ENCODE data around the gene R3HDM2. TPM values are rescaled to one million over a fixed set of nuclear protein-coding genes. Genes with fewer than 3 reads are reported as not detected.
A peak's percentile ranks its signal among the peaks of the same experiment; 100 is the strongest.

The R3HDM2 gene
- total RNA-seq, 1 experiment from 2014 or later, result 16.6 TPM

GRCh38 chr12:57230381-57231155 lies 200.3 kb downstream of the R3HDM2 start:
- DNase-seq (ENCODE audit: low read depth), result no peak

- peak; percentile 93 for DNase-seq (ENCODE audit: low read depth)
Measured at GRCh38 chr12:57229634-57230380, 201.0 kb downstream of the R3HDM2 start, which contains the start of gene SHMT2. TSS of gene SHMT2 (plus strand) at chr12:57229711. CDS start at chr12:57229779, 68 bp downstream.

GRCh38 chr12:57229046-57229633 lies 201.7 kb downstream of the R3HDM2 start:
- DNase-seq (ENCODE audit: low read depth), result no peak

DNA sequence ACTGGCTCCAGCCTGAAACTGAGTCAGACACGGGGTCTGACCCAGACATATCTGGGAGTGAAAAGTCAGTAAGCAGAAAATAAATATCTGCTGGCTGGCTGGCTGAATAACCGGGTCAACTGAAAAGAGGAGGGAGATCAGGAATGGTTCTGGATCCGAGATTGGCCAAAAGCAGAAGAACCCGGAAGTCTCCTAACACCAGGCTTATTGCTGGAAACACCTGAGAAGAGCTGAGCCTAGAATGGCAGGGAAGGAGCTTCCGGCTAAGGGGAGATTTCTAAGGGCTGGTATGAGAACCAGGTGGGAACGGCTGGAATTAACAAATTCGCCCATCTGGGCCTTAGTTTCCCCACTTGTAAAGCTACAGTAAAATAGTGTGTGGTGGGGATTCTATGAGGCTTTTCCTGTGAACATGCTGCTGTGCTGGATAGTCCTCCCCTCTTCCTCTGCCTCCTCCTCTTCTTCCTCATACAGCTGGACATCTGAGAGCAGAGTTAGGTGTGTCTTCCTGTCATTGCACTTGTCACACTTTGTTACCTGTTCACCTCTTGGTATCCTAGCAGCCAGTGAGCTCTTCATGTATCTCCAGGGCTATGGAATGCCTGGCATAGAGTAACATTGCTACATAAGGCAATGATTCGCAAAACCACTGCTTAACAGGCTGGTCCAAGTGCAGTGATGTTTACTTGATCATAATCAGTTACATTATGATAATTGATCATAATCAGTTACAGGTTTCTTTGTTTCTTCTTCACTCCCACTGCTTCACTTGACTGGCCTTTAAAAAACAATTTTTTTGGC lies 203.3 kb downstream of the R3HDM2 start:
- DNase-seq (ENCODE audit: low read depth), result no peak

DNA sequence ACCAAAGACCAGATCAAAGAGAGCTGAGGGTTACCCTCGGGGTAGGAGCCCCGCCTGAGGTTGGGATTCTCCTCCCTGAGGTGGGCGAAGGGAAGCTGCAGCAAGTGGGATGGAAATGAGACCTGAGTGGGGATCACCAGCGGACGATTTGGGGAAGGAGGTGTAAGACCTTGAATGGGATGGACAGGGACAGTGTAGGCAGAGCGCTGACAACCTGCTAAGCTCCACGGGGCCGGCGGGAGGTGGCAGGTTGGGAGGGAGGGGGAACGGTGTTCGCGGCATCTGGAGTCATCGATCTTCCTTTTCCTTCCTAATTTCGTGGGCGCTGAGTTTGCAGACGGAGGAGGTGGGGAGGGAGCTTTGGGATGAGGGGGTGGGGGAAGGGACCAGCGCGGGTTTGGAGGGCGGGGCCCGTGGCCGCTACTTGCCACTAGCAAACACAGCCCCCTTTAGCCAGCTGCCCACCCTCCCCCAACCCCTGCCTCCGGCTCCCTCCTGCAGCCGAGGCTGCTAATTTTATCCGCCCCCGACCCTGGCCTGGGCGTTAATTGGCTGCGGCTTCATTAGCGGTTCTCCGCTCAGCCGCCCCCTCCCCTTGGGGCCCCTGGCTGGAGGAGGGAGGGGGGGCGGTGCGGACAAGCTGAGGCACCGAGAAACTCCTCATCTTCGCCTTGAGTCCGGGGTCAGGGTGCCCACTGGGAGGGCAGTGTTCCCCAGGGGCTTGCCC lies 204.1 kb downstream of the R3HDM2 start:
- DNase-seq (ENCODE audit: low read depth), result no peak

DNA sequence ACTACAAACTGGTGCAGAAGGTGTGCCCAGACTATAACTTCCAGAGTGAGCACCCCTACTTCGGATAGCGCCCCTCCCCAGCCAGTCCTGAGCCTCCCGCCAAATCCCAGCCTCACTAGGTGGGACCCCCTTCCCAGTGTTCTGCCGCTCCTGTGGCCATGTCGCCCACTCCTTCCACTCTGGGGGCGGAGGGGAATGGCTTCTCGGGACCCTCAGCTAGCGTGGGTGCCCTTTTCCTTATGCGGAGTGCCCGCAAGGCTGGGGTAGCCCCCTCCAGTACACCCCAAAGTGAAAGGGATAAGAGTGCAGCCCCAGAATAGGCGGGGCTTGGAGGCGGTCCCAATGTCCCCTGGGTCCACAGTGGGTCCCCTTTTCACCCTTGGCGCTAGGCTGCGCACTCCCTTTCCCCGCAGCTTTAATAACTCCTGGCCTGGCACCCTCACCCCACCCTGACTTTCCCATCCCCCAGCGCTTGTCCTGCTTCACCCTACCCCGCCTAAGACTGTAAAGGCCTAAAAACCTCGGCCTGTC lies 205.1 kb downstream of the R3HDM2 start:
- no peak for DNase-seq (ENCODE audit: low read depth)

DNA sequence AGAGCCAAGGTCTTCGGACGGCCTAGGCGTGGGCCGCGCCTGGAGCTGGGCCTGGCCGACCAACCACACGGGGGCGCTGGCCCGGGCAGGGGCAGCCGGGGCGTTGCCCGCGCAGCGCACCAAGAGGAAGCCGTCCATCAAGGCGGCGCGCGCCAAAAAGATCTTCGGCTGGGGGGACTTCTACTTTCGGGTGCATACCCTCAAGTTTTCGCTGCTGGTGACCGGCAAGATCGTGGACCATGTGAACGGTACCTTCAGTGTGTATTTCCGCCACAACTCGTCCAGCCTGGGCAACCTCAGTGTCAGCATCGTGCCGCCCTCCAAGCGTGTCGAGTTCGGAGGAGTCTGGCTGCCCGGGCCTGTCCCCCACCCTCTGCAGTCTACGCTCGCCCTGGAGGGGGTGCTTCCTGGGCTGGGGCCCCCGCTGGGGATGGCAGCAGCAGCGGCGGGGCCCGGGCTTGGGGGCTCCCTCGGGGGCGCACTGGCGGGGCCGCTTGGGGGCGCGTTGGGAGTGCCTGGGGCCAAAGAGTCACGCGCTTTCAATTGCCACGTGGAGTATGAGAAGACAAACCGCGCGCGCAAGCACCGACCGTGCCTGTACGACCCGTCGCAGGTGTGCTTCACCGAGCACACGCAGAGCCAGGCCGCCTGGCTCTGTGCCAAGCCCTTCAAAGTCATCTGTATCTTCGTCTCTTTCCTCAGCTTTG lies 205.7 kb downstream of the R3HDM2 start:
- no peak for DNase-seq (ENCODE audit: low read depth)

DNA sequence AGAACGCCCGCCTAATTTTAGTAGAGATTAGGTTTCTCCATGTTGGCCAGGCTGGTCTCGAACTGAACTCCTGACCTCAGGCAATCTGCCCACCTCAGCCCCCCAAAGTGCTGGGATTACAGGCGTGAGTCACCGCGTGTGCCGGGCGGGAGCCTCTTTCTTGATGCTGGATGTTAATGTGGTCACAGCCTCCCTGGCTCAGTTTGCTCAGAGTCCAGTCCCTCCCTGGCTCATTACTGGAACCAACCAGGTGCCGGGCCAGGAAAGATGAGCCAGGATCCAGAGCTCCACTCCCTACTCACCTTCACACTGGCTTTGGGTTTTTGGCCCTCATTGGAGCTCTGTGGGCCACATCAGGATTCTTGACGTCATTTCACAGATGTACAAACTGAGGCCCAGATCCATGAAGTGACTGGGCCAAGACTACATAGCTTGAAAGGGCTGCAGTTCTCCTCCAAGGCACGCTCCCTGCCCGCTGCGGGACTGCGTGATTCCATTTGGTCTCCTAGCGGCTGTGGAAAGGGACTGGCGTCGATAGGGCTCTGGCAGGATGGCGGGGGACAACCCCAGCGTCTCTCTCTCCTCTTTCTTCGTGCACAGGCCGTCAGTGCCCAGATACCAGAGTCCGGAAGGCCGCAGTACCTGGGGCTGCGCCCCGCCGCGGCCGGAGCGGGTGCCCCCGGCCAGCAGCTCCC lies 206.4 kb downstream of the R3HDM2 start:
- DNase-seq (ENCODE audit: low read depth), result no peak

DNA sequence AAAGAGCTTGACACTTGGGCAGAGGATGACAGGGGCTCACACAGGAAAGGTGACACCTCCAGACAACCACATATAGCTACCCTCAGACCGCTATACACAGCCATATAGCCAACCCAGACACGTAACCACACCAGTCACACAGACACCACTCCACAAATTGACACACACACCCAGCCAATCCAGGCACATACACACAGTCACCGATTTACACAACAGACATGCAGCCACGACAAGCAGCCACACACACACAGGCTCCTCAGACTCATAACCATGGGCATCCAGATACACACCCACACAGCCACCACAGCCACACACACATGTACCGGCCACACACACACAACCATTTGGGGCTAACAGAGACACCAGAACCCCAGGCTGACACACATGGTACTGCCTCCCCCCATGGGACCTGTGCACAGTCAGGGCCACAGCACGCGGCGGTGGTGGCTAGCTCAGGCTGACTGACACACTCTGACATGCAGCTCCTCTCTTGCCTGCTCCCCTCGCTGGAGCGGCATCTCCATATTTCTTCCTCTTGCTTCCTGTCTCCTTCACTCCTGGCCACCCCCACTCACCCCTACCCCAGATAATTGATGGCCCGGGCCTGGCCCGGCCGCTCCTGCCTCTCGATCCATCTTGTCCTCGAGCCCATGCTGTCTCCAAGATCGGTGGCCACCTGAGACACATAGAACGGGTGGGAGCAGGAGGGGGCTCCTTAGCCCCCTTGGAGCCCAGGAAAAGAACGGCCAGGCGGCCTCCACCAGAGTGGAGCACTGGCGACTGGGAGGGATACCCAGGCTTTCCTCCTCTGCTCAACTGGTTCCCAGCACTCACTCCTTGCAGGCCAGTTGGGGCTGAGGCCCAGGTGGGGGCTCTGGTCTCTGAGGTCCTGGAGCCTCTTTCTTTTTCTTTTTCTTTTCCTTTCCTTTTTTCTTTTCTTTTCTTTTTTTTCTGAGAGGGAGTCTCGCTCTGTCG lies 207.4 kb downstream of the R3HDM2 start:
- no peak for DNase-seq (ENCODE audit: low read depth)

DNA sequence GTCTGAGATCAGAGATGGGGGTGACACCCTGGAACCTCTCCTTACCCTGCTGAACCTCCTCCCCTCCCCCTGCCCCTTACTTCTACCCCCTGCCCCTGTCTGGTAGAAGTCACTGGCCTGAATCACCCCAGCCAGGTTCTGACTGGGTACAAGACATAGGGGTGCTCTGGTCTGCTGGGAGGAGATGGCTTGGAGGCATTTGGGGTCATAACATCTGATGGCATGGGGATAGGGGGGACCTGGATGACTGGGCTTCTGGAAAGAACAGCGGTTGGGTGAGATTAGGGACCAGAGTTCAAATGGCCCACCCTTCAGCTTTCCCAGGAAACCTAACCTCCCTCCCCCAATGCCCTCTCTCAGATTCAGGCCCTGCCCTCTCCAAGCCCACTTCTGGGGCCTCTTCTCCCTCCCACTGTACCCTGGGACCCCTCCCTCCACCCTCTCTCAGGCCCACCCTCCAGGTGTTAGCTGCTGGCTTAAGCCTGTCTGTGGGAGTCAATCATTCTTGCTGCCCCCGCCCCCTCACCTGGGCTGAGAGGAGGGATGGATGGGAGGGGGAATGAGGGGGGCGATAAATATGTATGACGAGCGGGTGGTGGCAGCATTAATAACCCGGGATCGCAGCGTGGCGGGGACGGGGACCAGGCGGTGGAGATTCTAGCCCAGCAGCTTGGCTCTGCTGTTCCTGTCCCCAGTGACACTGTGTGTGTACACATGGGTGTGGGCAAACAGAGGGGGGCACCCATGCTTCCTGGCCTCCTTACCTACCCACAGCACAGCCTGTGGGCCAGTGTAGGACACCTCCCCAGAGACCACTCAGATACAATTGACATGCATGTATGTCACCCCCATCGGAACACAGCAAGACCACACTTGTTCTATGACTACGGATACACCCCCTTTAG lies 208.3 kb downstream of the R3HDM2 start:
- DNase-seq (ENCODE audit: low read depth), result no peak

- no peak for DNase-seq (ENCODE audit: low read depth)
Measured at GRCh38 chr12:57221169-57221917, 209.5 kb downstream of the R3HDM2 start.

DNA sequence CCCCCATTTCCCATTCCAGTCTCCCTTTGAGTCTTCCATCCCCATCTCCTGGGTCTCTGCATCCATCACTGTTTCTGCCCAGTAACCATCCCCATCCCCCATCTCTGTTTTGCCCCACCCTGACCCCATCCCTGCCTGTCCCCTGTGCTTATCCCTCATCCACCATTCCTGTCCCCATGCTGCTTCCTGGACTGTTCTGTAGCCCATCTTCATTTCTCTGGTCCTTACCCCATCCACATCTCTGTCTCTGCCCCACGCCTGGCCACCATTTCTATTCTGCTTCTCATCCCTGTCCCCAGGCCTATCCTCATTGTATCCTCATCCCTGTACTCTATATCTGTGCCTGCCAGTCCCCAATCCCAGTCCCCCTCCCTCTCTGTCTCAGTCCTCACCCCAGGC lies 210.1 kb downstream of the R3HDM2 start:
- no peak for DNase-seq (ENCODE audit: low read depth)

- DNase-seq (ENCODE audit: low read depth), result no peak
Measured at GRCh38 chr12:57219993-57220754, 210.7 kb downstream of the R3HDM2 start.

GRCh38 chr12:57219205-57219992 lies 211.4 kb downstream of the R3HDM2 start:
- DNase-seq (ENCODE audit: low read depth), result no peak

All from LHCN-M2 (cell line).